Hair follicle dermal papilla cell (primary cell): ENCODE data around the gene IFNA16. TPM values are rescaled to one million over a fixed set of nuclear protein-coding genes. Genes with fewer than 3 reads are reported as not detected.

Experiments used
- total RNA-seq: library from RNA; depleted of rRNA; stranded (reverse); fragments of >200 nt; gene quantifications from 2 replicates; pipeline ENCODE4 v1.2.3, GENCODE V29; 2012

IFNA16 gene
- not detected in 2 replicates for total RNA-seq

GRCh38 chr9:21217211-21217610 lies at the start of gene IFNA16:
Gene IFNA16, minus strand, starts transcription at chr9:21217311. Its CDS starts 6 bp downstream, at chr9:21217305.

GRCh38 chr9:21239911-21240310 lies 22.8 kb upstream of the IFNA16 start, which contains the start of gene IFNA14:
Gene IFNA14, minus strand, starts transcription at chr9:21240005. Its CDS starts 70 bp downstream, at chr9:21239935.

GRCh38 chr9:21228122-21228521 lies 11.0 kb upstream of the IFNA16 start, which contains the start of gene IFNA17:
Gene IFNA17, minus strand, starts transcription at chr9:21228222. Its CDS starts 49 bp downstream, at chr9:21228173.

GRCh38 chr9:21207043-21207442 lies 10.1 kb downstream of the IFNA16 start, which contains the start of gene IFNA10:
Gene IFNA10, minus strand, starts transcription at chr9:21207143. Its CDS starts 46 bp downstream, at chr9:21207097.

GRCh38 chr9:21202105-21202504 lies 15.0 kb downstream of the IFNA16 start, which contains the start of gene IFNA7:
Gene IFNA7, minus strand, starts transcription at chr9:21202205. Its CDS starts 40 bp downstream, at chr9:21202165.

GRCh38 chr9:21187487-21187886 lies 29.6 kb downstream of the IFNA16 start, which contains the start of gene IFNA4:
Gene IFNA4, minus strand, starts transcription at chr9:21187587. Its CDS starts 56 bp downstream, at chr9:21187531.

GRCh38 chr9:21166560-21166959 lies 50.6 kb downstream of the IFNA16 start, which contains the start of gene IFNA21:
Gene IFNA21, minus strand, starts transcription at chr9:21166660. Its CDS starts 48 bp downstream, at chr9:21166612.

Other genes with a start within 250 kb of the IFNA16 start
- 14.5 and 19.0 TPM in 2 replicates for gene HACD4, start 185.7 kb downstream of the IFNA16 start, total RNA-seq
- gene IFNB1, start 139.4 kb downstream of the IFNA16 start, total RNA-seq = not detected in 2 replicates
- gene IFNW1, start 75.5 kb downstream of the IFNA16 start, total RNA-seq = not detected in 2 replicates
- gene IFNA21, start 50.7 kb downstream of the IFNA16 start, total RNA-seq = not detected in 2 replicates
- not detected in 2 replicates for gene IFNA4, start 29.7 kb downstream of the IFNA16 start, total RNA-seq
- not detected in 2 replicates for gene IFNA7, start 15.1 kb downstream of the IFNA16 start, total RNA-seq
- not detected in 2 replicates for gene IFNA10, start 10.2 kb downstream of the IFNA16 start, total RNA-seq
- gene IFNA17, start 10.9 kb upstream of the IFNA16 start, total RNA-seq = not detected in 2 replicates
- not detected in 2 replicates for gene IFNA14, start 22.7 kb upstream of the IFNA16 start, total RNA-seq
- gene IFNA5, start 88.0 kb upstream of the IFNA16 start, total RNA-seq = 0.32 TPM in 1 of 2 replicates, not detected in the other
- 56.6 and 68.8 TPM in 2 replicates for gene KLHL9, start 118.1 kb upstream of the IFNA16 start, total RNA-seq
- not detected in 2 replicates for gene IFNA6, start 133.6 kb upstream of the IFNA16 start, total RNA-seq
- gene IFNA13, start 150.7 kb upstream of the IFNA16 start, total RNA-seq = not detected in 2 replicates
- not detected in 2 replicates for gene IFNA2, start 168.1 kb upstream of the IFNA16 start, total RNA-seq
- not detected in 2 replicates for gene IFNA8, start 191.8 kb upstream of the IFNA16 start, total RNA-seq
- not detected in 2 replicates for gene IFNA1, start 223.1 kb upstream of the IFNA16 start, total RNA-seq